ENCODE measurements around the gene LMX1B. TPM values are rescaled to one million over a fixed set of nuclear protein-coding genes. Genes with fewer than 3 reads are reported as not detected.

The LMX1B gene
- total RNA-seq, 4 donors from 2014 or later = 3.2 to 6.9 (median 4.6) TPM

- WGBS, 2 donors = 63 to 78% methylated on average over 11 of the region's 11 CpGs
- no peak overlapping the region for H3K4me3 ChIP-seq (ENCODE audit: low read depth, poor library complexity, severe bottlenecking)
- intact Hi-C loops (cut with DNase I; ENCODE audit: low total_unique reads) = no loop called here
- no peak for TF ChIP-seq CTCF (IDR thresholded peaks at IDR 0.05)
- no peak for TF ChIP-seq POLR2A (IDR thresholded peaks at IDR 0.05)
- DNase-seq (ENCODE audit: low spot score in 2 of 2) = no peak
These were observed 63.7 kb downstream of the LMX1B start for GRCh38 chr9:126677188-126678084.

- DNase-seq (ENCODE audit: low spot score in 2 of 2) = no peak
- no peak overlapping the region for H3K4me3 ChIP-seq (ENCODE audit: low read depth, poor library complexity, severe bottlenecking)
- intact Hi-C loops (cut with DNase I; ENCODE audit: low total_unique reads) = no loop called here
- WGBS, 2 donors = 86 to 91% methylated on average over 4 of the region's 4 CpGs
- TF ChIP-seq CTCF (IDR thresholded peaks at IDR 0.05) = no peak
- no peak for TF ChIP-seq POLR2A (IDR thresholded peaks at IDR 0.05)
These were observed 65.3 kb downstream of the LMX1B start for GRCh38 chr9:126678989-126679388.

- no peak for DNase-seq (ENCODE audit: low spot score in 2 of 2)
- TF ChIP-seq CTCF (IDR thresholded peaks at IDR 0.05) = no peak
- no peak for TF ChIP-seq POLR2A (IDR thresholded peaks at IDR 0.05)
- 66 to 70% methylated on average over 7 of the region's 7 CpGs for WGBS, 2 donors
- intact Hi-C loops (cut with DNase I; ENCODE audit: low total_unique reads) = no loop called here
- H3K4me3 ChIP-seq (ENCODE audit: low read depth, poor library complexity, severe bottlenecking) = no peak overlapping the region
These were observed 67.6 kb downstream of the LMX1B start for GRCh38 chr9:126681336-126681735.

GRCh38 chr9:126682113-126682810 is 68.5 kb downstream of the LMX1B start:
- WGBS, 2 donors = 61 to 70% methylated on average over 24 of the region's 24 CpGs
- no peak overlapping the region for H3K4me3 ChIP-seq (ENCODE audit: low read depth, poor library complexity, severe bottlenecking)
- no peak for DNase-seq (ENCODE audit: low spot score in 2 of 2)
- TF ChIP-seq CTCF (IDR thresholded peaks at IDR 0.05) = no peak
- no peak for TF ChIP-seq POLR2A (IDR thresholded peaks at IDR 0.05)
- intact Hi-C loops (cut with DNase I; ENCODE audit: low total_unique reads) = no loop called here

- DNase-seq (ENCODE audit: low spot score in 2 of 2) = no peak
- no peak overlapping the region for H3K4me3 ChIP-seq (ENCODE audit: low read depth, poor library complexity, severe bottlenecking)
- WGBS, 2 donors = 5 to 6% methylated on average over 32 to 66 of the region's 69 CpGs
- intact Hi-C loops (cut with DNase I; ENCODE audit: low total_unique reads) = no loop called here
- TF ChIP-seq CTCF (IDR thresholded peaks at IDR 0.05) (no peak), POLR2A (IDR thresholded peaks at IDR 0.05) (no peak)
These were observed 69.4 kb downstream of the LMX1B start for GRCh38 chr9:126682928-126683697.

All from lower leg skin (tissue), 4 donors.